Activated naive CD4-positive, alpha-beta T cell treated with anti-CD3 and anti-CD28 coated beads, Interleukin-2, amount 50 U/mL, for 72 hours (primary cell): ENCODE results near the gene NAV2. TPM values are rescaled to one million over a fixed set of nuclear protein-coding genes. Genes with fewer than 3 reads are reported as not detected.

ENCODE experiments used
- ATAC-seq, 2 donors: fragments of 150-1000 bp; cut with Tn5 transposase; 2 replicates each; pipeline ENCODE4 v1.10.0; 2021; ENCODE audit warnings: mild to moderate bottlenecking in 2 of 2, moderate library complexity in 2 of 2
- DNase-seq, 2 donors: peaks; one replicate each; pipeline ENCODE4 v3.0.0; 2021 to 2022; ENCODE audit warnings: low spot score in 2 of 2
- H3K27ac Mint-ChIP-seq, 2 donors: one replicate each; pipeline ENCODE4 v1.8.0; 2022; ENCODE audit warnings: mild to moderate bottlenecking in 2 of 2, mixed read lengths in 2 of 2
- H3K36me3 Mint-ChIP-seq, 2 donors: one replicate each; pipeline ENCODE4 v1.8.0; 2022; ENCODE audit warnings: mixed read lengths in 2 of 2
- H3K9me3 Mint-ChIP-seq, 2 donors: one replicate each; pipeline ENCODE4 v1.8.0; 2022; ENCODE audit warnings: mixed read lengths in 2 of 2
- total RNA-seq, 2 donors: library from RNA; stranded (reverse); gene quantifications; one replicate each; pipeline ENCODE4 v1.2.3, GENCODE V29; 2022

NAV2 gene
- total RNA-seq, 2 donors from 2014 or later: 0.27 to 0.88 TPM

DNA sequence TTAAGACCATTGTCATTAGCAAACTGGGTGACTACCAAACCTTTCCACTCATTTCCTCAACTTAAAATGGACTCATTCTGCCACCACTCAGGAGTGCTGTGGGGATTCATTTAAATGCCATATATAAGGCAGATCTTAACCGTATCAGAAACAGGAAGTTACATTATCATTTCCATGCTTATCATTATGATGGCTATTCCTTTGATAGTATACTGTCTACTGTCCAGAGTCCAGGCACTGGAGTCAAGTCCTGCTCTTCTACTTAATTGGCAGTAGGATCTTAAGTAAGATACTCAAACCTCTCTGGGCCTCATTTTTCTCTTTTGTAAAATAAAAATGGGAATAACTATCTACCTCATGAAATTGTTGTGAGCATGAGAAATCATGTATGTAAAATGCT lies 8.4 kb upstream of the NAV2 start:
- Mint-ChIP-seq H3K27ac (peak overlapping the region in 1 of 2 donors; percentile 55), H3K36me3 (no peaks in the 10 kb centered on the region)
- ATAC-seq: no peak

GRCh38 chr11:19705936-19706335 lies 6.7 kb upstream of the NAV2 start:
- Mint-ChIP-seq H3K27ac (no peak overlapping the region), H3K9me3 (no peaks in the 10 kb centered on the region), H3K36me3 (no peaks in the 10 kb centered on the region)
- DNase-seq (no peak), ATAC-seq (no peak)

More for the DNA sequence above, 8.4 kb upstream of the NAV2 start:
- no peak for DNase-seq
- H3K9me3 Mint-ChIP-seq: no peaks in the 10 kb centered on the region

GRCh38 chr11:19711911-19712280 lies 741 bp upstream of the NAV2 start:
- no peaks in the 10 kb centered on the region for H3K9me3 Mint-ChIP-seq
- DNase-seq (peak; percentile 27 to 58), ATAC-seq (peak; percentile 37 to 53)
- H3K36me3 Mint-ChIP-seq: no peaks in the 10 kb centered on the region
- H3K27ac Mint-ChIP-seq: peak overlapping the region; percentile 86

GRCh38 chr11:19713196-19714021 lies 772 bp downstream of the NAV2 start:
- Mint-ChIP-seq H3K36me3 (no peaks in the 10 kb centered on the region), H3K9me3 (no peaks in the 10 kb centered on the region), H3K27ac (no peak overlapping the region)
- ATAC-seq (peak in 1 of 2 donors; percentile 2), DNase-seq (peak in 1 of 2 donors; percentile 16)

DNA sequence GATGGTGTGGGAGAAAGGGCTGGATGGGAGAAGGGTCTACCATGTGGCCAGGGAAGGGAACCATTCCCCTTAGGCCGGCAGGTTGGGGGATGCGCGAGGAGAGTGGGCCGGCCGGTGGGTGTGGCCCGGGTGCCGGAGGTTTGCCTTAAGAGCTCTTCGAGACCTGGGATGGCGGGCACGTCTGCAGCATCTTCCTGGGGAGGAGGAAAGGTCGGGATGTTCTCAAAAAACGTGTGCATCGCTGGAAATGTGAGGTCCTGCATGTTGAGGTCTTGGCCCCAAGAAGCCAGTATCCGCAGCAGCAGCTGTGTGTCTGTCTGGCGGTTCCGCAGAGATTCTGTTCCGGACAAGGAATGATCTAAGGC lies 1.4 kb downstream of the NAV2 start:
- H3K36me3 Mint-ChIP-seq: no peaks in the 10 kb centered on the region
- no peaks in the 10 kb centered on the region for H3K9me3 Mint-ChIP-seq
- no peak overlapping the region for H3K27ac Mint-ChIP-seq
- DNase-seq (no peak), ATAC-seq (no peak)

GRCh38 chr11:19714387-19715363 lies 2.0 kb downstream of the NAV2 start:
- no peak overlapping the region for H3K27ac Mint-ChIP-seq
- H3K36me3 Mint-ChIP-seq: no peaks in the 10 kb centered on the region
- H3K9me3 Mint-ChIP-seq: no peaks in the 10 kb centered on the region
- ATAC-seq (no peak), DNase-seq (no peak)

DNA sequence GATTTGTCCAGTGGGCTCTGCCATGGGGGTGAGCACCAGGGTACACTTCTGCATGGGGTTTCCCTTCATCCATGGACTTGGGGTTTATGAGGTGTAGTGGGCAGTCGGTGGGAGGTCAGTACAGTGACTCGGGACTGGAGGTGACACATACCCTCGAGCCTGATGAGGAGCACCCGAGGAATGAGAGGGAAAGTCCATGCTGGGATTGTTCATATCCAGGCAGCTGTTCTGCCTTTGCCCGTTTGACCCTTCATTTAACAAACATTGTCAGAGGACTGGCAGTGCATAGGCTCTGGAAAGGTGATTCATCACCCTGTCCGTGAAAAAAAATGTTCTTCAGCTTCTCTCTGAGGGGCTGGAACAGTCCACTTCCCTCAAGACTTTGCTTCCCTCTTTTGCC lies 2.7 kb downstream of the NAV2 start:
- H3K9me3 Mint-ChIP-seq: no peaks in the 10 kb centered on the region
- no peak overlapping the region for H3K27ac Mint-ChIP-seq
- ATAC-seq (no peak), DNase-seq (no peak)
- H3K36me3 Mint-ChIP-seq: no peaks in the 10 kb centered on the region

DNA sequence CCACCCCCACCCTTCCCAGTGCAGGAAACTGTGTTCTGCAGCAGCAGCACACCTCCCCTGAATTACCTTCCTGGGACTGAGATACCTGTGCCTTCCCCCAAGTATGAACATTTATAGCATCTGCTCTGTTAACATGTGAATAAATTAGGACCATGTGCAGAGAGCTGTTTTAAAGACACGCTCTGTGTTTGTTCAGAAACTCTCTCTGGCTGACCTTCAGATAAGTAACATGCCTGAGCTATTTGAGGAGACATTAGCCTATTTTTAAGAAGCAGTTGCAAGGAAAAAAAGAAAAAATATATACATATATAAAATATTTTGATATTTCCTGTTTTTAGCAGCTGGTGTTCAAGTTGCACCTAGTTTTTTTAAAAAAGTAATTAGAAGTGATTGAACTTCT lies 5.4 kb downstream of the NAV2 start:
- Mint-ChIP-seq H3K9me3 (no peaks in the 10 kb centered on the region), H3K27ac (no peak overlapping the region), H3K36me3 (no peaks in the 10 kb centered on the region)
- DNase-seq (no peak), ATAC-seq (no peak)

DNA sequence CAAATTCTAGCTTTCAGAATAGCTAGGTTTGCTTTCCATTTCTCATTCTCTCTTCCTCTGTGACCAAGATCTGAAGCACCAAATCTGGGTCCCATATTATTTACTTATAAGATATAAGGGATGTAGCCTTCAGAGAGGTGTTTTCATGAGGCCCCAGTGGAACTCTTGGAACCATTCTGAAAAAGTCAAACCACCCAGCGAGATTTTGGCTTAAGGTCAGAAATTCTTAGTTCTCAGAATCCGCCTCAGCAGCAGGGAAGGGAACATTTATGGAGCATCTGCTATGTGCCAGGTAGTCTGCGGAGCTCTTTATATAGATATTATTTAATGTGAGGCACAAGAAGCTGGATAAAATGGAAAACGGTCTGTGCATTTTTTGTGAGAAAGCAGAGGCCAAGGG lies 6.3 kb downstream of the NAV2 start:
- Mint-ChIP-seq H3K27ac (no peak overlapping the region), H3K36me3 (no peaks in the 10 kb centered on the region), H3K9me3 (no peaks in the 10 kb centered on the region)
- ATAC-seq: no peak
- DNase-seq: no peak

GRCh38 chr11:19719960-19720359 lies 7.3 kb downstream of the NAV2 start:
- no peak for ATAC-seq
- Mint-ChIP-seq H3K9me3 (no peaks in the 10 kb centered on the region), H3K27ac (no peak overlapping the region), H3K36me3 (no peaks in the 10 kb centered on the region)
- no peak for DNase-seq

- ATAC-seq (no peak), DNase-seq (no peak)
- Mint-ChIP-seq H3K27ac (no peak overlapping the region), H3K36me3 (no peaks in the 10 kb centered on the region), H3K9me3 (no peaks in the 10 kb centered on the region)
These were observed 8.5 kb downstream of the NAV2 start for GRCh38 chr11:19721176-19721575.

DNA sequence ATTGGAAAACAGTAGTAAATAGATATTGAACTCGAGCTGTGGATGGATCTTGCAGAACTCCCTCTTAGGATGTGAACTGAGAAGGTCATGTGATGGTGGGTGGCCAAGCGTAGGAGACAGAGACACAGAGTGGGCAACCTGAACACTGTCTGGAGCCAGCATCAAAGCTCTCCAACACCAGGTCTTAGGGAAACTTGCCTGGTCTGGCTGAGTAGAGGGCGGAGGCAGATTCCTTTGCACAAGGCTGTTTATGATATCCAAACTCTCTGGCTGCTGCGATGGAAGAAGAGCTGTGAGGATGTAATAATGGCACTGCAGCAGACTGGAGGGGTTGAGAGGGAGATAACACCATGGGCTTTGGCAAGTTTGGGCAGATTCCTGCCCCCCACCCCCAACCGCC lies 10.1 kb downstream of the NAV2 start:
- H3K9me3 Mint-ChIP-seq: no peaks in the 10 kb centered on the region
- H3K27ac Mint-ChIP-seq: no peak overlapping the region
- ATAC-seq: no peak
- no peaks in the 10 kb centered on the region for H3K36me3 Mint-ChIP-seq
- DNase-seq: no peak

- Mint-ChIP-seq H3K36me3 (no peaks in the 10 kb centered on the region), H3K9me3 (no peaks in the 10 kb centered on the region), H3K27ac (peak overlapping the region; percentile 25 to 79)
- peak; percentile 89 to 97 for ATAC-seq
- peak in 1 of 2 donors; percentile 36 for DNase-seq
These were observed 11.1 kb downstream of the NAV2 start for GRCh38 chr11:19723572-19724342.

DNA sequence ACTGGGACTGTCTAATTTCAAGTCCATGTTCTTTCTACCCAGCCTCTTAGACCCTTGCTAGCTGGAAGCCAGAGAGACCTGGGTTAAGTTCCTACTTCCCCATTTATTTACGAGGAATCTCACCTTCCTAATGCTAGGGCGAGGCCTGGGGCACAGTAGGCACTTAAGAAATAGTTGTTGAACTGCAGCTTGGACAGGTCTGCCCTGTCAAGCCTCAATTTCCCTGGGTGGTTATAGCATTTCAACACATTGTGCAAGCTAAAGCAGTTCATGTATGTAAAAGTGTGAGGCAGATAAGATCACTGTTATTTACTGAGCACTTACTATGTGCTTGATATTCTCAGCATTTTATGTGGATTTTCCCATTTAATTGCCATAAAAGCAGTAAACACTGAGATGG lies 12.1 kb downstream of the NAV2 start:
- ATAC-seq: no peak
- Mint-ChIP-seq H3K9me3 (no peaks in the 10 kb centered on the region), H3K36me3 (no peaks in the 10 kb centered on the region), H3K27ac (no peak overlapping the region)
- DNase-seq: no peak

GRCh38 chr11:19725379-19726079 lies 12.9 kb downstream of the NAV2 start:
- DNase-seq: no peak
- no peaks in the 10 kb centered on the region for H3K9me3 Mint-ChIP-seq
- ATAC-seq: no peak
- no peak overlapping the region for H3K27ac Mint-ChIP-seq
- H3K36me3 Mint-ChIP-seq: no peaks in the 10 kb centered on the region

- Mint-ChIP-seq H3K9me3 (no peaks in the 10 kb centered on the region), H3K36me3 (no peaks in the 10 kb centered on the region), H3K27ac (no peak overlapping the region)
- ATAC-seq: no peak
- DNase-seq: no peak
These were observed 14.6 kb downstream of the NAV2 start for GRCh38 chr11:19727246-19727645.
